HEK293 (cell line): ENCODE data around the gene MYH14.

Experiments used
- KLF16 ChIP-seq: fragments of 450-650 bp; formaldehyde crosslinking; IDR thresholded peaks from 2 replicates; pipeline ENCODE4 v1.5.1; 2017; ENCODE audit warnings: missing biosample characterization, missing genetic modification characterization
- REST ChIP-seq: fragments of 450-650 bp; formaldehyde crosslinking; IDR thresholded peaks from 2 replicates; pipeline ENCODE4 v1.5.1; 2016; ENCODE audit warnings: missing biosample characterization, missing genetic modification characterization
- ZNF10 ChIP-seq: fragments of 450-650 bp; formaldehyde crosslinking; IDR thresholded peaks from 2 replicates; pipeline ENCODE4 v1.5.1; 2017; ENCODE audit warnings: missing biosample characterization, missing genetic modification characterization
- ZNF221 ChIP-seq: fragments of 450-650 bp; formaldehyde crosslinking; IDR thresholded peaks from 2 replicates; pipeline ENCODE4 v1.5.1; 2017; ENCODE audit warnings: missing biosample characterization, missing genetic modification characterization, borderline replicate concordance
- ZNF324 ChIP-seq: fragments of 450-650 bp; formaldehyde crosslinking; IDR thresholded peaks from 2 replicates; pipeline ENCODE4 v1.5.1; 2016; ENCODE audit warnings: missing biosample characterization, missing genetic modification characterization
- ZNF48 ChIP-seq: fragments of 450-650 bp; formaldehyde crosslinking; IDR thresholded peaks from 2 replicates; pipeline ENCODE4 v1.5.1; 2016; ENCODE audit warnings: missing biosample characterization, missing genetic modification characterization
- ZNF704 ChIP-seq: fragments of 450-650 bp; formaldehyde crosslinking; IDR thresholded peaks from 2 replicates; pipeline ENCODE4 v1.5.1; 2016; ENCODE audit warnings: missing biosample characterization, missing genetic modification characterization
- ZNF776 ChIP-seq: fragments of 450-650 bp; formaldehyde crosslinking; IDR thresholded peaks from 2 replicates; pipeline ENCODE4 v1.5.0; 2017; ENCODE audit warnings: missing biosample characterization, missing genetic modification characterization, borderline replicate concordance
- TF ChIP-seq, protein P1 (sequence below): fragments of 450-650 bp; formaldehyde crosslinking; IDR thresholded peaks from 2 replicates; pipeline ENCODE4 v1.5.1; 2017; ENCODE audit warnings: missing biosample characterization, missing genetic modification characterization
- TF ChIP-seq, protein P2 (sequence below): fragments of 450-650 bp; formaldehyde crosslinking; IDR thresholded peaks from 2 replicates; pipeline ENCODE4 v1.5.1; 2016; ENCODE audit warnings: missing biosample characterization, missing genetic modification characterization
- TF ChIP-seq, protein P3 (sequence below): fragments of 450-650 bp; formaldehyde crosslinking; IDR thresholded peaks from 2 replicates; pipeline ENCODE4 v1.5.1; 2016; ENCODE audit warnings: missing biosample characterization, missing genetic modification characterization

- TF ChIP-seq ZNF776 (no peak), KLF16 (tag by site-specific recombination) (no peak), ZNF48 (no peak), ZNF10 (tag by site-specific recombination) (no peak), REST (no peak), ZNF704 (no peak), ZNF221 (no peak), ZNF324 (tag by site-specific recombination) (no peak)
- TF ChIP-seq, protein P1, sequence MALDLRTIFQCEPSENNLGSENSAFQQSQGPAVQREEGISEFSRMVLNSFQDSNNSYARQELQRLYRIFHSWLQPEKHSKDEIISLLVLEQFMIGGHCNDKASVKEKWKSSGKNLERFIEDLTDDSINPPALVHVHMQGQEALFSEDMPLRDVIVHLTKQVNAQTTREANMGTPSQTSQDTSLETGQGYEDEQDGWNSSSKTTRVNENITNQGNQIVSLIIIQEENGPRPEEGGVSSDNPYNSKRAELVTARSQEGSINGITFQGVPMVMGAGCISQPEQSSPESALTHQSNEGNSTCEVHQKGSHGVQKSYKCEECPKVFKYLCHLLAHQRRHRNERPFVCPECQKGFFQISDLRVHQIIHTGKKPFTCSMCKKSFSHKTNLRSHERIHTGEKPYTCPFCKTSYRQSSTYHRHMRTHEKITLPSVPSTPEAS, result no peak
- TF ChIP-seq, protein P2, sequence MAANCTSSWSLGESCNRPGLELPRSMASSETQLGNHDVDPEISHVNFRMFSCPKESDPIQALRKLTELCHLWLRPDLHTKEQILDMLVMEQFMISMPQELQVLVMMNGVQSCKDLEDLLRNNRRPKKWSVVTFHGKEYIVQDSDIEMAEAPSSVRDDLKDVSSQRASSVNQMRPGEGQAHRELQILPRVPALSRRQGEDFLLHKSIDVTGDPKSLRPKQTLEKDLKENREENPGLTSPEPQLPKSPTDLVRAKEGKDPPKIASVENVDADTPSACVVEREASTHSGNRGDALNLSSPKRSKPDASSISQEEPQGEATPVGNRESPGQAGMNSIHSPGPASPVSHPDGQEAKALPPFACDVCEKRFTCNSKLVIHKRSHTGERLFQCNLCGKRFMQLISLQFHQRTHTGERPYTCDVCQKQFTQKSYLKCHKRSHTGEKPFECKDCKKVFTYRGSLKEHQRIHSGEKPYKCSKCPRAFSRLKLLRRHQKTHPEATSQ (tag by site-specific recombination), result no peak
- TF ChIP-seq, protein P3, sequence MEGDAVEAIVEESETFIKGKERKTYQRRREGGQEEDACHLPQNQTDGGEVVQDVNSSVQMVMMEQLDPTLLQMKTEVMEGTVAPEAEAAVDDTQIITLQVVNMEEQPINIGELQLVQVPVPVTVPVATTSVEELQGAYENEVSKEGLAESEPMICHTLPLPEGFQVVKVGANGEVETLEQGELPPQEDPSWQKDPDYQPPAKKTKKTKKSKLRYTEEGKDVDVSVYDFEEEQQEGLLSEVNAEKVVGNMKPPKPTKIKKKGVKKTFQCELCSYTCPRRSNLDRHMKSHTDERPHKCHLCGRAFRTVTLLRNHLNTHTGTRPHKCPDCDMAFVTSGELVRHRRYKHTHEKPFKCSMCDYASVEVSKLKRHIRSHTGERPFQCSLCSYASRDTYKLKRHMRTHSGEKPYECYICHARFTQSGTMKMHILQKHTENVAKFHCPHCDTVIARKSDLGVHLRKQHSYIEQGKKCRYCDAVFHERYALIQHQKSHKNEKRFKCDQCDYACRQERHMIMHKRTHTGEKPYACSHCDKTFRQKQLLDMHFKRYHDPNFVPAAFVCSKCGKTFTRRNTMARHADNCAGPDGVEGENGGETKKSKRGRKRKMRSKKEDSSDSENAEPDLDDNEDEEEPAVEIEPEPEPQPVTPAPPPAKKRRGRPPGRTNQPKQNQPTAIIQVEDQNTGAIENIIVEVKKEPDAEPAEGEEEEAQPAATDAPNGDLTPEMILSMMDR, result no peak
Measured at GRCh38 chr19:50248413-50248812, 45.0 kb downstream of the MYH14 start.
